Measurements from ENCODE around the gene TRIM62. TPM values are rescaled to one million over a fixed set of nuclear protein-coding genes. Genes with fewer than 3 reads are reported as not detected.

The TRIM62 gene
- total RNA-seq, 1 experiment from 2014 or later = 9.9 TPM

- BruUV-seq (replicated peaks) = no TSS peak
- Histone ChIP-seq H3K4me3 (no peak overlapping the region), H2AFZ (no peak overlapping the region), H3K36me3 (ENCODE audit: low read depth) (no peaks in the 10 kb centered on the region), H3K27me3 (ENCODE audit: insufficient read depth, low read depth) (no peaks in the 10 kb centered on the region), H3K27ac (no peak overlapping the region), H3K4me1 (replicated peaks; ENCODE audit: insufficient read depth) (peaks cover 10% of the 10 kb centered on the region), H3K9me3 (ENCODE audit: insufficient read depth, low read depth) (no peaks in the 10 kb centered on the region), H3K79me2 (ENCODE audit: low read depth) (peaks cover 3% of the 10 kb centered on the region), H3K9me2 (ENCODE audit: insufficient read depth) (no peaks in the 10 kb centered on the region), H4K20me1 (ENCODE audit: insufficient read depth) (no peaks in the 10 kb centered on the region), H3K4me2 (no peak overlapping the region), H3F3A (ENCODE audit: insufficient read depth, low read depth) (peaks cover 6% of the 10 kb centered on the region; the same call in 1 of the 2 replicates)
- intact Hi-C loops (cut with micrococcal nuclease; ENCODE audit: unreplicated experiment) = no loop called here
- ChIA-PET CTCF (no interaction called here), POLR2A (ENCODE audit: unreplicated experiment) (no interaction called here)
- TF ChIP-seq EZH2 (IDR thresholded peaks at IDR 0.05; ENCODE audit: low read depth) = no peak
- TF ChIP-seq, protein P1, sequence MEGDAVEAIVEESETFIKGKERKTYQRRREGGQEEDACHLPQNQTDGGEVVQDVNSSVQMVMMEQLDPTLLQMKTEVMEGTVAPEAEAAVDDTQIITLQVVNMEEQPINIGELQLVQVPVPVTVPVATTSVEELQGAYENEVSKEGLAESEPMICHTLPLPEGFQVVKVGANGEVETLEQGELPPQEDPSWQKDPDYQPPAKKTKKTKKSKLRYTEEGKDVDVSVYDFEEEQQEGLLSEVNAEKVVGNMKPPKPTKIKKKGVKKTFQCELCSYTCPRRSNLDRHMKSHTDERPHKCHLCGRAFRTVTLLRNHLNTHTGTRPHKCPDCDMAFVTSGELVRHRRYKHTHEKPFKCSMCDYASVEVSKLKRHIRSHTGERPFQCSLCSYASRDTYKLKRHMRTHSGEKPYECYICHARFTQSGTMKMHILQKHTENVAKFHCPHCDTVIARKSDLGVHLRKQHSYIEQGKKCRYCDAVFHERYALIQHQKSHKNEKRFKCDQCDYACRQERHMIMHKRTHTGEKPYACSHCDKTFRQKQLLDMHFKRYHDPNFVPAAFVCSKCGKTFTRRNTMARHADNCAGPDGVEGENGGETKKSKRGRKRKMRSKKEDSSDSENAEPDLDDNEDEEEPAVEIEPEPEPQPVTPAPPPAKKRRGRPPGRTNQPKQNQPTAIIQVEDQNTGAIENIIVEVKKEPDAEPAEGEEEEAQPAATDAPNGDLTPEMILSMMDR (conservative IDR thresholded peaks at IDR 0.05) = no peak
- no peak for DNase-seq
Observed at GRCh38 chr1:33133478-33134105, 48.3 kb downstream of the TRIM62 start.

GRCh38 chr1:33132549-33132948 is 49.3 kb downstream of the TRIM62 start:
- Histone ChIP-seq H3K36me3 (ENCODE audit: low read depth) (no peaks in the 10 kb centered on the region), H3K4me2 (no peak overlapping the region), H3K4me1 (replicated peaks; ENCODE audit: insufficient read depth) (peaks cover 19% of the 10 kb centered on the region), H2AFZ (no peak overlapping the region), H3K4me3 (no peak overlapping the region), H4K20me1 (ENCODE audit: insufficient read depth) (no peaks in the 10 kb centered on the region), H3K9me2 (ENCODE audit: insufficient read depth) (no peaks in the 10 kb centered on the region), H3K79me2 (ENCODE audit: low read depth) (peaks cover 12% of the 10 kb centered on the region), H3F3A (ENCODE audit: insufficient read depth, low read depth) (peaks cover 13% of the 10 kb centered on the region), H3K27ac (no peak overlapping the region), H3K9me3 (ENCODE audit: insufficient read depth, low read depth) (no peaks in the 10 kb centered on the region), H3K27me3 (ENCODE audit: insufficient read depth, low read depth) (no peaks in the 10 kb centered on the region)
- POLR2A ChIA-PET (ENCODE audit: unreplicated experiment) = no interaction called here
- CTCF ChIA-PET = no interaction called here
- no peak for TF ChIP-seq EZH2 (IDR thresholded peaks at IDR 0.05; ENCODE audit: low read depth)
- TF ChIP-seq, protein P1 (conservative IDR thresholded peaks at IDR 0.05) = no peak
- intact Hi-C loops (cut with micrococcal nuclease; ENCODE audit: unreplicated experiment) = no loop called here
- DNase-seq = no peak
- BruUV-seq (replicated peaks) = no TSS peak

- CTCF ChIA-PET = no interaction called here
- intact Hi-C loops (cut with micrococcal nuclease; ENCODE audit: unreplicated experiment) = no loop called here
- BruUV-seq (replicated peaks) = no TSS peak
Observed at GRCh38 chr1:33131191-33131590, 50.7 kb downstream of the TRIM62 start.

More at GRCh38 chr1:33131191-33131590, 50.7 kb downstream of the TRIM62 start:
- Histone ChIP-seq H3F3A (ENCODE audit: insufficient read depth, low read depth) (peaks cover 15% of the 10 kb centered on the region), H3K9me3 (ENCODE audit: insufficient read depth, low read depth) (no peaks in the 10 kb centered on the region), H3K4me2 (no peak overlapping the region), H3K27ac (no peak overlapping the region), H3K4me3 (no peak overlapping the region), H3K4me1 (replicated peaks; ENCODE audit: insufficient read depth) (peaks cover 21% of the 10 kb centered on the region), H3K79me2 (ENCODE audit: low read depth) (peaks cover 20% of the 10 kb centered on the region), H2AFZ (no peak overlapping the region), H4K20me1 (ENCODE audit: insufficient read depth) (no peaks in the 10 kb centered on the region), H3K9me2 (ENCODE audit: insufficient read depth) (no peaks in the 10 kb centered on the region), H3K27me3 (ENCODE audit: insufficient read depth, low read depth) (no peaks in the 10 kb centered on the region), H3K36me3 (ENCODE audit: low read depth) (no peaks in the 10 kb centered on the region)
- TF ChIP-seq EZH2 (IDR thresholded peaks at IDR 0.05; ENCODE audit: low read depth) = no peak
- TF ChIP-seq, protein P1 (conservative IDR thresholded peaks at IDR 0.05) = no peak
- DNase-seq = no peak
- POLR2A ChIA-PET (ENCODE audit: unreplicated experiment) = no interaction called here

All from PC-9 (cell line).